ENCODE results near the gene NAT14. TPM values are rescaled to one million over a fixed set of nuclear protein-coding genes. Genes with fewer than 3 reads are reported as not detected.

NAT14 gene
- total RNA-seq, 1 experiment from 2014 or later = 93.1 TPM

DNA sequence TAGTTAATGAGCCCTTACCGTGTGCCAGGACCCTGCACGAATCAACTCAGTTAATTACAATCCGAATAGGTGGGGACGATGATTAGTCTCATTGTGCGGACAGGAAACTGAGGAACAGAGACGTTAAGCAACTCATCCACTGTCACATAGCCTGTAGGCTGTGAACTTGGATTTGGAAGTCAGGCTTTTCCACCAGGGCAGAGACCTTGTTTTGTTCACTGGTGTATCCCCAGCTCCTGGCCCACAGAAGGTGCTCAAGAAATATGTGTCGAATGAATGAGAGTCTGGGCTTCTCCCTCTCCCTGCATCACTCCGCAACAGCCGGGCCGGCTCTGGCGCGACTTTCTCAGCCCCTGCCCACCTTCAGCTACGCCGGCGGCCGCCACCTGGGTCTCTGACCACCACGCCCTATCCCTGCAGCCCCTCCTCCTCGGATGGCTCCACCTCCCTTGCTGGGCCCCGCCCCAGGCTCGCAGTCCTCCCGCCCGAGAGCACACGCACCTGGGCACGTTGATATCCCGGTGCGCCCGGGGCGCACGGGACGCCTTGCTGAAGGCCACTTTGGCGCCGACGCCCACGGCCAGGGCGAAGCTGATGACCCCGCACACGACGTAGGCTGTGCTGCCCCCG is 43.2 kb upstream of the NAT14 start:
- intact Hi-C loops (cut with micrococcal nuclease; ENCODE audit: unreplicated experiment) = no loop called here
- in situ Hi-C loops (cut with HindIII; ENCODE audit: low pct_unique_long_range_greater_than_20kb, low sequenced_read_pairs) = no loop called here
- peak overlapping the region in 1 of 2 experiments; percentile 29; a peak in 2 of 4 replicates for H3K4me3 ChIP-seq (ENCODE audit: low read depth in 2 of 2, low read length in 2 of 2)
- no peaks in the 10 kb centered on the region for H3K36me3 ChIP-seq (ENCODE audit: control insufficient read depth, insufficient read depth, low read length)
- H3K9me3 ChIP-seq (ENCODE audit: control insufficient read depth, insufficient read depth, low read depth, low read length) = no peaks in the 10 kb centered on the region
- H3K27ac ChIP-seq (ENCODE audit: low read length) = no peak overlapping the region
- peaks cover 21% of the 10 kb centered on the region for H3K27me3 ChIP-seq (ENCODE audit: control insufficient read depth, insufficient read depth, low read length)
- ChIA-PET POLR2A (no interaction called here), CTCF (no interaction called here)
- peaks cover 5% of the 10 kb centered on the region; the same call in 1 of the 2 replicates for H3K4me1 ChIP-seq (ENCODE audit: control insufficient read depth, insufficient read depth, low read length)
- ATAC-seq = peak; percentile 37
- BruUV-seq (replicated peaks) = no TSS peak
- DNase-seq (ENCODE audit: low read depth, low spot score) = no peak
- TF ChIP-seq TCF7L2 (IDR thresholded peaks at IDR 0.05; ENCODE audit: low read depth, low read length) (no peak), SIN3A (IDR thresholded peaks at IDR 0.05; ENCODE audit: borderline replicate concordance, insufficient read depth, low read depth, low read length) (no peak), POLR2AphosphoS5 (IDR thresholded peaks at IDR 0.05; ENCODE audit: low read depth, low read length) (no peak)
- TF ChIP-seq, protein P1, sequence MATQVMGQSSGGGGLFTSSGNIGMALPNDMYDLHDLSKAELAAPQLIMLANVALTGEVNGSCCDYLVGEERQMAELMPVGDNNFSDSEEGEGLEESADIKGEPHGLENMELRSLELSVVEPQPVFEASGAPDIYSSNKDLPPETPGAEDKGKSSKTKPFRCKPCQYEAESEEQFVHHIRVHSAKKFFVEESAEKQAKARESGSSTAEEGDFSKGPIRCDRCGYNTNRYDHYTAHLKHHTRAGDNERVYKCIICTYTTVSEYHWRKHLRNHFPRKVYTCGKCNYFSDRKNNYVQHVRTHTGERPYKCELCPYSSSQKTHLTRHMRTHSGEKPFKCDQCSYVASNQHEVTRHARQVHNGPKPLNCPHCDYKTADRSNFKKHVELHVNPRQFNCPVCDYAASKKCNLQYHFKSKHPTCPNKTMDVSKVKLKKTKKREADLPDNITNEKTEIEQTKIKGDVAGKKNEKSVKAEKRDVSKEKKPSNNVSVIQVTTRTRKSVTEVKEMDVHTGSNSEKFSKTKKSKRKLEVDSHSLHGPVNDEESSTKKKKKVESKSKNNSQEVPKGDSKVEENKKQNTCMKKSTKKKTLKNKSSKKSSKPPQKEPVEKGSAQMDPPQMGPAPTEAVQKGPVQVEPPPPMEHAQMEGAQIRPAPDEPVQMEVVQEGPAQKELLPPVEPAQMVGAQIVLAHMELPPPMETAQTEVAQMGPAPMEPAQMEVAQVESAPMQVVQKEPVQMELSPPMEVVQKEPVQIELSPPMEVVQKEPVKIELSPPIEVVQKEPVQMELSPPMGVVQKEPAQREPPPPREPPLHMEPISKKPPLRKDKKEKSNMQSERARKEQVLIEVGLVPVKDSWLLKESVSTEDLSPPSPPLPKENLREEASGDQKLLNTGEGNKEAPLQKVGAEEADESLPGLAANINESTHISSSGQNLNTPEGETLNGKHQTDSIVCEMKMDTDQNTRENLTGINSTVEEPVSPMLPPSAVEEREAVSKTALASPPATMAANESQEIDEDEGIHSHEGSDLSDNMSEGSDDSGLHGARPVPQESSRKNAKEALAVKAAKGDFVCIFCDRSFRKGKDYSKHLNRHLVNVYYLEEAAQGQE (IDR thresholded peaks at IDR 0.05; ENCODE audit: insufficient read depth in 1 of 2, low read depth in 2 of 2, low read length in 1 of 2) = no peak
- TF ChIP-seq, protein P2, sequence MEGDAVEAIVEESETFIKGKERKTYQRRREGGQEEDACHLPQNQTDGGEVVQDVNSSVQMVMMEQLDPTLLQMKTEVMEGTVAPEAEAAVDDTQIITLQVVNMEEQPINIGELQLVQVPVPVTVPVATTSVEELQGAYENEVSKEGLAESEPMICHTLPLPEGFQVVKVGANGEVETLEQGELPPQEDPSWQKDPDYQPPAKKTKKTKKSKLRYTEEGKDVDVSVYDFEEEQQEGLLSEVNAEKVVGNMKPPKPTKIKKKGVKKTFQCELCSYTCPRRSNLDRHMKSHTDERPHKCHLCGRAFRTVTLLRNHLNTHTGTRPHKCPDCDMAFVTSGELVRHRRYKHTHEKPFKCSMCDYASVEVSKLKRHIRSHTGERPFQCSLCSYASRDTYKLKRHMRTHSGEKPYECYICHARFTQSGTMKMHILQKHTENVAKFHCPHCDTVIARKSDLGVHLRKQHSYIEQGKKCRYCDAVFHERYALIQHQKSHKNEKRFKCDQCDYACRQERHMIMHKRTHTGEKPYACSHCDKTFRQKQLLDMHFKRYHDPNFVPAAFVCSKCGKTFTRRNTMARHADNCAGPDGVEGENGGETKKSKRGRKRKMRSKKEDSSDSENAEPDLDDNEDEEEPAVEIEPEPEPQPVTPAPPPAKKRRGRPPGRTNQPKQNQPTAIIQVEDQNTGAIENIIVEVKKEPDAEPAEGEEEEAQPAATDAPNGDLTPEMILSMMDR (IDR thresholded peaks at IDR 0.05) = no peak

DNA sequence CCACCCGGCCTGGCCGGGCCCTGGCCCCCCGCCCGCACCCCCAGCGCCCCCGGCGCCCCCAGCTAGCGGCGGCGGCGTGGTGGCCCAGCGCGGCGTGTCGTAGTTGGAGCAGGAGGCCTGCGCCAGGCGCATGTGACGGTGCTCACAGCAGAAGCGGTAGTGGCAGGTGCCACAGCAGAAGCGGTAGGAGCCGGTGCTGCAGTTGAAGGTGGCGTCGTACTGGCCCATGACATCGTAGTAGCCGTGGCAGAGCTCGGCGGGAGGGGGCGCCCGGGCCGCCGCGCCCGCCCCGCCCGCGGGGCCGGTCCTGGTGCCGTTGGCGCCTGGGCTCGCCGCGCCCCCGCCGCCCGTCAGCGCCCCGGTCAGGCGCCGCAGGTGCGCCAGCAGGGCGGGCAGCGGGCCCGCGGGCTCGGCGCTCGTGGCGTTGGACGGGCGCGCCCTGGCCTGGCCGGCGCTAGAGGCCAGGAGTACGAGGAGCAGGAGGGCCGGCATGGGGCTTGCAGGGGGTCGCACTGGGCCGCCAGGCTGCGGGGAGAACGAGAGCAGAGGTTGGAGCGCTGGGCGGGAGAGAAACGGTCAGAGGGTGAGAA is 42.5 kb upstream of the NAT14 start:
- in situ Hi-C loops (cut with HindIII; ENCODE audit: low pct_unique_long_range_greater_than_20kb, low sequenced_read_pairs) = no loop called here
- ChIA-PET CTCF (no interaction called here), POLR2A (interaction anchor here (0.5 kb wide), 1 partner anchor 23 kb away, joined by 6 read pairs; no protein-coding TSS in a partner anchor)
- intact Hi-C loops (cut with micrococcal nuclease; ENCODE audit: unreplicated experiment) = no loop called here
- TF ChIP-seq, protein P2 (IDR thresholded peaks at IDR 0.05) = no peak
- TF ChIP-seq TCF7L2 (IDR thresholded peaks at IDR 0.05; ENCODE audit: low read depth, low read length) (no peak), SIN3A (IDR thresholded peaks at IDR 0.05; ENCODE audit: borderline replicate concordance, insufficient read depth, low read depth, low read length) (no peak), POLR2AphosphoS5 (IDR thresholded peaks at IDR 0.05; ENCODE audit: low read depth, low read length) (no peak)
- TF ChIP-seq, protein P1 (IDR thresholded peaks at IDR 0.05; ENCODE audit: insufficient read depth in 1 of 2, low read depth in 2 of 2, low read length in 1 of 2) = no peak
- Histone ChIP-seq H3K36me3 (ENCODE audit: control insufficient read depth, insufficient read depth, low read length) (no peaks in the 10 kb centered on the region), H3K4me1 (ENCODE audit: control insufficient read depth, insufficient read depth, low read length) (peaks cover 8% of the 10 kb centered on the region), H3K4me3 (ENCODE audit: low read depth in 2 of 2, low read length in 2 of 2) (no peak overlapping the region; a peak in 1 of 4 replicates), H3K9me3 (ENCODE audit: control insufficient read depth, insufficient read depth, low read depth, low read length) (no peaks in the 10 kb centered on the region), H3K27ac (ENCODE audit: low read length) (no peak overlapping the region), H3K27me3 (ENCODE audit: control insufficient read depth, insufficient read depth, low read length) (peaks cover 21% of the 10 kb centered on the region)
- BruUV-seq (replicated peaks) = no TSS peak
- DNase-seq (ENCODE audit: low read depth, low spot score) = no peak
- ATAC-seq = peak; percentile 59

Measured in Panc1 (cell line).